Body of pancreas (tissue), 4 donors: ENCODE results near the gene METTL3. TPM values are rescaled to one million over a fixed set of nuclear protein-coding genes. Genes with fewer than 3 reads are reported as not detected.
"Not testable (repeated sequence)": the region's sequence is repeated elsewhere in the genome, so short reads cannot be mapped to it uniquely, and the experiment has no call there.

Source experiments
- ATAC-seq: fragments of 150-250 bp; one replicate; pipeline ENCODE4 v1.9.1; 2016
- DNase-seq, 4 donors: peaks; one replicate each; pipeline ENCODE4 v3.0.0-alpha.2; 2019
- H3K27ac ChIP-seq, 4 donors: fragments of 200-600 bp; sonication (generic); 1 replicate in 3 of 4; 2 replicates in 1 of 4; pipeline versions ENCODE4 v1.5.1 to v1.6.1; 2016 to 2019; ENCODE audit warnings: mild to moderate bottlenecking in 1 of 4, mixed read lengths in 1 of 4, moderate library complexity in 1 of 4
- H3K27me3 ChIP-seq, 2 donors: fragments of 200-600 bp; sonication (generic); one replicate each; pipeline ENCODE4 v1.6.0; 2016; ENCODE audit warnings: mild to moderate bottlenecking in 1 of 2
- H3K36me3 ChIP-seq, 2 donors: fragments of 200-600 bp; sonication (generic); replicated peaks in 1 of 2; 2 replicates each; pipeline ENCODE4 v1.5.1; 2016; ENCODE audit warnings: low read depth in 2 of 2; ENCODE audit not compliant: insufficient read depth in 1 of 2
- H3K4me1 ChIP-seq: fragments of 200-600 bp; sonication (generic); one replicate; pipeline ENCODE4 v1.6.0; 2016
- H3K4me3 ChIP-seq, 2 donors: fragments of 200-600 bp; sonication (generic); 1 replicate in 1 of 2; 2 replicates in 1 of 2; pipeline ENCODE4 v1.5.1; 2016 to 2019
- H3K9me3 ChIP-seq, 3 donors: fragments of 200-600 bp; sonication (generic); 1 replicate in 2 of 3; 2 replicates in 1 of 3; pipeline ENCODE4 v1.5.1; 2016
- POLR2A ChIP-seq, 3 donors: fragments of 450-650 bp; IDR thresholded peaks; one replicate each; pipeline ENCODE4 v1.6.1; 2016; ENCODE audit warnings: antibody characterized with exemption in 3 of 3, mild to moderate bottlenecking in 2 of 3
- WGBS, 2 donors: methylation state at CpG; one replicate each; pipeline ENCODE4 v1.1.5; 2017; 5-methylcytosine and 5-hydroxymethylcytosine counted together
- intact Hi-C: fragments of 100-400 bp; cut with DNase I; formaldehyde crosslinking; loops from one replicate; pipeline ENCODE4 v1.15.1; 2023
- total RNA-seq, 2 donors: library from RNA; depleted of rRNA; stranded (reverse); fragments of >200 nt; gene quantifications; one replicate each; pipeline ENCODE4 v1.1.0, GENCODE V29; 2016
- TF ChIP-seq, protein P1 (sequence below), 7 experiments: fragments of 450-650 bp in 4 of 7; fragments of 200-600 bp in 3 of 7; sonication (generic) in 3 of 7; IDR thresholded peaks; one replicate each; pipeline ENCODE4 v1.5.1; 2016 to 2019; ENCODE audit warnings: antibody characterized with exemption in 7 of 7

Gene METTL3
- total RNA-seq, 2 donors from 2014 or later = 49.8 to 69.2 TPM

DNA sequence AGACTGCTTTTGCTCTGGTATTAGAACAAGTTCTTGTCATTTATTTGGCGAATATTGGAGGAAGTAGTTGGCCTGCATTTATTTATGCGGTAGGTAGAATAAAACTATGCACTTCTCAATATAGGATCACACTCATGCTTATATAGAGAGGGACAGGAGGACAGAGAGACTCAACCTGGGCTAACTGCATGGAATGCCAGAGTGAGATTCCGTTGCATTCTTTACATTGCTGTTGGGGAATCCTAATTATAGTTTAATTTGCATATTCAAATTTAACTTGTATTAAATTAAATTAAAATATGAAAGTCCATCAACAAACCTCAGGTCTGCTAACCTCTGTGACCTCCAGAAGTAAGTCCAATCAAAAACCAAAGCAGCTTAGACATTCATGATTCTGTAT, 42.1 kb upstream of the METTL3 start:
- H3K4me1 ChIP-seq = peaks cover 14% of the 10 kb centered on the region
- ATAC-seq (no peak), DNase-seq (no peak)
- intact Hi-C loops = no loop called here
- H3K9me3 ChIP-seq = no peaks in the 10 kb centered on the region
- H3K27me3 ChIP-seq = no peaks in the 10 kb centered on the region
- TF ChIP-seq, protein P1, sequence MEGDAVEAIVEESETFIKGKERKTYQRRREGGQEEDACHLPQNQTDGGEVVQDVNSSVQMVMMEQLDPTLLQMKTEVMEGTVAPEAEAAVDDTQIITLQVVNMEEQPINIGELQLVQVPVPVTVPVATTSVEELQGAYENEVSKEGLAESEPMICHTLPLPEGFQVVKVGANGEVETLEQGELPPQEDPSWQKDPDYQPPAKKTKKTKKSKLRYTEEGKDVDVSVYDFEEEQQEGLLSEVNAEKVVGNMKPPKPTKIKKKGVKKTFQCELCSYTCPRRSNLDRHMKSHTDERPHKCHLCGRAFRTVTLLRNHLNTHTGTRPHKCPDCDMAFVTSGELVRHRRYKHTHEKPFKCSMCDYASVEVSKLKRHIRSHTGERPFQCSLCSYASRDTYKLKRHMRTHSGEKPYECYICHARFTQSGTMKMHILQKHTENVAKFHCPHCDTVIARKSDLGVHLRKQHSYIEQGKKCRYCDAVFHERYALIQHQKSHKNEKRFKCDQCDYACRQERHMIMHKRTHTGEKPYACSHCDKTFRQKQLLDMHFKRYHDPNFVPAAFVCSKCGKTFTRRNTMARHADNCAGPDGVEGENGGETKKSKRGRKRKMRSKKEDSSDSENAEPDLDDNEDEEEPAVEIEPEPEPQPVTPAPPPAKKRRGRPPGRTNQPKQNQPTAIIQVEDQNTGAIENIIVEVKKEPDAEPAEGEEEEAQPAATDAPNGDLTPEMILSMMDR (IDR thresholded peaks at IDR 0.05) = no peak
- no peak for TF ChIP-seq POLR2A (IDR thresholded peaks at IDR 0.05)
- WGBS, 2 donors = 67 to 79% methylated on average over 3 of the region's 3 CpGs
- H3K4me3 ChIP-seq = no peak overlapping the region
- no peak overlapping the region for H3K27ac ChIP-seq
- H3K36me3 ChIP-seq = no peaks in the 10 kb centered on the region

DNA sequence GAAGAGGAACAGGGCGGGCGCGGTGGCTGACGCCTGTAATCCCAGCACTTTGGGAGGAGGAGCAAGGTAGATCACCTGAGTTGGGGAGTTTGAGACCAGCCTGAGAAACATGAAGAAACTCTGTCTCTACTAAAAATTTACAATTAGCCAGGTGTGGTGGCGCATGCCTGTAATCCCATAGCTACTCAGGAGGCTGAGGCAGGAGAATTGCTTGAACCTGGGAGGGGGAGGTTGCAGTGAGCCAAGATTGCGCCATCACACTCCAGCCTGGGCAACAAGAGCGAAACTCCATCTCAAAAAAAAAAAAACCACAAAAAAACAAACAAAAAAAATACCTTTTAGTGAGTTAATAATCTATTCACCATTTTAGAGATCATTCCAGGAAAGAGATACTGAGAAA, 33.4 kb upstream of the METTL3 start:
- H3K27ac ChIP-seq, H3K27me3 ChIP-seq, intact Hi-C loops, H3K4me1 ChIP-seq, H3K36me3 ChIP-seq, ATAC-seq, DNase-seq, H3K9me3 ChIP-seq, H3K4me3 ChIP-seq: not testable (repeated sequence)
- 77 to 88% methylated on average over 6 to 7 of the region's 7 CpGs for WGBS, 2 donors

DNA sequence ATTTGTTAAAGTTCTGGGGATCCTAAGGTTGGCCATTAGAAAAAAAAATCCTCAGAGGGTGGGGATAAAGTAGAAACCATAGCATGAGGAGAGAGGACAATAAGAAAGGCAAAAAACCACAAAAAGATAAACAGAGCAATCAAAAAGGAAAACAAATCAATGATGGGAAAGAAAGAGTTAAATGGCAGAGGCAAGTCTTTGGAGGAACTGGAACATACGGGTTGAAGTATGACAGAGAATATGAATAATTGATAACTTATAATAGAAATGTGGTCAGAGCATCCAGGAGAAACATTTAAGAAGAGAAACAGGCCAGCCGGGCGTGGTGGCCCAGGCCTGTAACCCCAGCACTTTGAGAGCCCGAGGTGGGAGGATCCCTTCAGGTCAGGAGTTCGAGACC, 32.8 kb upstream of the METTL3 start:
- no peak for ATAC-seq
- intact Hi-C loops = no loop called here
- DNase-seq = no peak
- H3K9me3 ChIP-seq = no peaks in the 10 kb centered on the region
- no peaks in the 10 kb centered on the region for H3K36me3 ChIP-seq
- WGBS, 2 donors = 36 to 57% methylated on average over 5 of the region's 5 CpGs
- no peak overlapping the region for H3K27ac ChIP-seq
- H3K27me3 ChIP-seq = no peaks in the 10 kb centered on the region
- H3K4me3 ChIP-seq = no peak overlapping the region
- TF ChIP-seq POLR2A (IDR thresholded peaks at IDR 0.05) = no peak
- TF ChIP-seq, protein P1 (IDR thresholded peaks at IDR 0.05) = no peak
- no peaks in the 10 kb centered on the region for H3K4me1 ChIP-seq

- no peaks in the 10 kb centered on the region for H3K9me3 ChIP-seq
- intact Hi-C loops = no loop called here
- H3K27me3 ChIP-seq = no peaks in the 10 kb centered on the region
- 45 to 50% methylated on average over 7 of the region's 7 CpGs for WGBS, 2 donors
- DNase-seq = no peak
- no peak overlapping the region for H3K4me3 ChIP-seq
- ATAC-seq = no peak
- no peaks in the 10 kb centered on the region for H3K4me1 ChIP-seq
- TF ChIP-seq POLR2A (IDR thresholded peaks at IDR 0.05) = no peak
- TF ChIP-seq, protein P1 (IDR thresholded peaks at IDR 0.05) = no peak
- H3K36me3 ChIP-seq = no peaks in the 10 kb centered on the region
- no peak overlapping the region for H3K27ac ChIP-seq
These were observed 32.4 kb upstream of the METTL3 start for GRCh38 chr14:21543521-21543960.

DNA sequence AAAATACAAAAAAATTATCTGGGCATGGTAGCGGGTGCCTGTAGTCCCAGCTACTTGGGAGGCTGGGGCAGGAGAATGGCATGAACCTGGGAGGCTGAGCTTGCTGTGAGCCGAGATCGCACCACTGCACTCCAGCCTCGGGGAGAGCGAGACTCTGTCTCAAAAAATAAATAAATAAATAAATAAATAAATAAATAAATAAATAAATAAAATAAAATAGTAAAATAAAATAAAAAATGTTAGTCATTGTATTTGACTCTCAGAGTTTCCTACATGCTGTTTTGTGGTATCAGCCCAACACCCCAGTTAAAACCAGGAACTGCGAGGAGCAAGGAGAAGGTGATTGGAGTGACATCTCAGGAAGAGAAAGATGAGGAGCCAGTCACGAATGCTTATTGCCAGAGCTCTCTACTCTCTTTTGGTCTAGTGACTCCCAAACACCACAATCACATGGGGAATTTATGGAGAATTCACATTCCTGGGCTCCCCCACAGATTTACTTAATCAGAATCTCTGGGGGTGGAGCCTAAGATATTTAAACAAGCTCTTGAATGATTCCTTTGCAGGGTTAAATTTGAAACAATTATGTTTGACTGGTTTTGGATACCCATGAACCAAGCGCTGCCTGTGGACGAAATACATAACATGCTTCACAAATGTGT, 30.4 kb upstream of the METTL3 start:
- Histone ChIP-seq H3K4me1 (peaks cover 6% of the 10 kb centered on the region), H3K27me3 (peaks cover 0 to 2% of the 10 kb centered on the region in 2 donors), H3K9me3 (no peaks in the 10 kb centered on the region), H3K27ac (no peak overlapping the region), H3K36me3 (no peaks in the 10 kb centered on the region), H3K4me3 (no peak overlapping the region)
- intact Hi-C loops = no loop called here
- WGBS, 2 donors = 82% methylated on average over 9 of the region's 9 CpGs
- ATAC-seq = no peak
- TF ChIP-seq POLR2A (IDR thresholded peaks at IDR 0.05) = no peak
- TF ChIP-seq, protein P1 (IDR thresholded peaks at IDR 0.05) = no peak
- DNase-seq = no peak
